Measurements from ENCODE around the gene TET2.
A peak's percentile ranks its signal among the peaks of the same experiment; 100 is the strongest.

Gene TET2

GRCh38 chr4:105207386-105207785, 60.7 kb downstream of the TET2 start:
- Mint-ChIP-seq H3K27me3 (no peaks in the 10 kb centered on the region), H3K9me3 (peaks cover 0 to 3% of the 10 kb centered on the region in 2 donors), H3K36me3 (peaks cover 26 to 42% of the 10 kb centered on the region in 2 donors), H3K27ac (no peak overlapping the region), H3K4me1 (peaks cover 22 to 36% of the 10 kb centered on the region in 2 donors), H3K4me3 (no peak overlapping the region)
- no peak for DNase-seq
- no peak for ATAC-seq (replicated peaks)

- ATAC-seq (replicated peaks) (no peak), DNase-seq (no peak)
- H3K27me3 Mint-ChIP-seq, result no peaks in the 10 kb centered on the region
- peaks cover 0 to 3% of the 10 kb centered on the region in 2 donors for H3K9me3 Mint-ChIP-seq
- H3K27ac Mint-ChIP-seq, result no peak overlapping the region
- H3K4me1 Mint-ChIP-seq, result peaks cover 20 to 36% of the 10 kb centered on the region in 2 donors
- peaks cover 24 to 36% of the 10 kb centered on the region in 2 donors for H3K36me3 Mint-ChIP-seq
- H3K4me3 Mint-ChIP-seq, result no peak overlapping the region
Observed at GRCh38 chr4:105208561-105208960, 61.9 kb downstream of the TET2 start.

GRCh38 chr4:105210916-105211315, 64.2 kb downstream of the TET2 start:
- peaks cover 0 to 3% of the 10 kb centered on the region in 2 donors for H3K9me3 Mint-ChIP-seq
- no peaks in the 10 kb centered on the region for H3K27me3 Mint-ChIP-seq
- DNase-seq (no peak), ATAC-seq (replicated peaks) (peak; percentile 72 to 73)
- peaks cover 27 to 39% of the 10 kb centered on the region in 2 donors for H3K36me3 Mint-ChIP-seq
- H3K4me3 Mint-ChIP-seq, result no peak overlapping the region
- H3K4me1 Mint-ChIP-seq, result peaks cover 19 to 37% of the 10 kb centered on the region in 2 donors
- peak overlapping the region; percentile 72 for H3K27ac Mint-ChIP-seq

DNA sequence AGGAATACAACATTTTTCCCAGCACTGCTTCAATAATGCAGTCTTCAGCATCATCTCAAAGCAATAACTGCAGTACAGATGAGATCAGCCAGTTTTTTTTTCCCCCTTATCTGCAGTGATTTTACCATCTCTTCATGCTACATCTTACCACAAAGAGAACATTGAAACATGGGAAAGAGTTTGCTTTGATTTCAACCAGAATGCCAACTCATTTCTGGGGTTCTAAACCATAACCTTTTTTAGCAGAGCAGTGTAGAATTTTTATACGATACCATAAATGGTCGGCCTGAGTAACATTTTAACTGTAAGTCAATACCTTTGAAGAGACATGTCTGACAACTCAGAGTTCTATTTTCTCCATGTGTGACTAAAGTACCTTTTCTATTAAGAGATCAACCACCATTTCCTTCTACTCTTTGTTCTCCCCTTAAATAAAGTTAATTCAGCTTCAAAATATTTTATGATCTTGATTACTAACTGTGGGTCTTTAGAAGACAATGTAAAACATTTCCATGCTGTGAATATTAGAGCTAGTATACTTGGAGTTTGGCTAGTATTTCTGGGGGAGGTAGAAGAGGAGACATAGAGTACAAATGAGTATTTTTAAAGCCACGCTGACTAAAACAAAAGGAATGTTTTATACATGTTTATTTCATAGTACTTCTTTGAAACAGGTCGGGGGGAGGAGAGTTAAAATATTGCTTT, 69.1 kb downstream of the TET2 start:
- H3K4me1 Mint-ChIP-seq, result peaks cover 12 to 25% of the 10 kb centered on the region in 2 donors
- ATAC-seq (replicated peaks) (peak; percentile 36 to 41), DNase-seq (no peak)
- no peak overlapping the region for H3K27ac Mint-ChIP-seq
- peaks cover 13 to 33% of the 10 kb centered on the region in 2 donors for H3K36me3 Mint-ChIP-seq
- no peak overlapping the region for H3K4me3 Mint-ChIP-seq
- no peaks in the 10 kb centered on the region for H3K27me3 Mint-ChIP-seq
- H3K9me3 Mint-ChIP-seq, result no peaks in the 10 kb centered on the region

DNA sequence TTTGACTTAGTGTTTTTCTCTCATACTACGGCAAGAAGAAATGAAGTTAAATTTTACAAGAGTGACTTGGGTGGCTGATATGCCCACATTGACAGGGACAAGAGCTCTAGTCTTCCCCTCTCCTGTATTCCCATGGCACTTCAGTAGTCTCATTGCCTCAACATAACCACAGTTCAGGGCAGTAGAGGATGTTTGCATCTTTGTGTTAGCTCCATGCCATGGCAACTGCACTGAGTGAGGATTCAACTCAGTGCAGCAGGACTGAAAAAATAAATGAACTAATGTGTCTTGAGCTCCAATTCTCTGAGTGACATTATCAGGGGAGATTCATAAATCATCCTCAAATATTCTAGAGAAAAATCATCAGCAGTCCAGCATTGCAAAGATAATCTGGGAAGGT, 78.8 kb downstream of the TET2 start:
- Mint-ChIP-seq H3K4me1 (peaks cover 7 to 28% of the 10 kb centered on the region in 2 donors), H3K27ac (no peak overlapping the region), H3K36me3 (peaks cover 6 to 11% of the 10 kb centered on the region in 2 donors), H3K27me3 (no peaks in the 10 kb centered on the region), H3K9me3 (peaks cover 0 to 2% of the 10 kb centered on the region in 2 donors), H3K4me3 (no peak overlapping the region)
- DNase-seq (no peak), ATAC-seq (replicated peaks) (no peak)

- H3K27me3 Mint-ChIP-seq, result no peaks in the 10 kb centered on the region
- H3K36me3 Mint-ChIP-seq, result peaks cover 8 to 12% of the 10 kb centered on the region in 2 donors
- H3K27ac Mint-ChIP-seq, result no peak overlapping the region
- peaks cover 9 to 28% of the 10 kb centered on the region in 2 donors for H3K4me1 Mint-ChIP-seq
- peaks cover 0 to 4% of the 10 kb centered on the region in 2 donors for H3K9me3 Mint-ChIP-seq
- DNase-seq, result no peak
- H3K4me3 Mint-ChIP-seq, result no peak overlapping the region
- ATAC-seq (replicated peaks), result no peak
Observed at GRCh38 chr4:105227054-105227453, 80.4 kb downstream of the TET2 start.

GRCh38 chr4:105230287-105230686, 83.6 kb downstream of the TET2 start:
- Mint-ChIP-seq H3K4me3 (no peak overlapping the region), H3K27ac (no peak overlapping the region), H3K27me3 (no peaks in the 10 kb centered on the region), H3K4me1 (peaks cover 20 to 38% of the 10 kb centered on the region in 2 donors), H3K9me3 (peaks cover 0 to 2% of the 10 kb centered on the region in 2 donors), H3K36me3 (peaks cover 23 to 31% of the 10 kb centered on the region in 2 donors)
- no peak for DNase-seq
- ATAC-seq (replicated peaks), result no peak

DNA sequence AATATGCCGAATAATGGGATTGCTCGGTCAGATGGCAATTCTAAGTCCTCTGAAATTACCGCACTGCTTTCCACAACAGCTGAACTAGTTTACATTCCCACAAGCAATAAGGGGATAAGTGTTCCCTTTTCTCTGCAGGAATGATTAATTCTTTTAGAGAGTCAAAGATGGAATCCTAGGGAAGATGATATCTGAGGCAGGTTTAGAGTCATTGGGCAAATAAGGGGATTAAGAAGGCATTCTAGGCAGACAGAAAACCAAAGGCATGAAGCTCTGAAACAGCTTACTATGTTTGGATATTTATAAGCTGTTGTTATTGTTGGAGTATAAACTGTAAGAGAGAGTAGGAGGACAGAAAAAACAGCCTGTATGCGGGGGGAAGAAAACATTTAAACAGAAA, 85.7 kb downstream of the TET2 start:
- Mint-ChIP-seq H3K4me3 (no peak overlapping the region), H3K27ac (no peak overlapping the region), H3K4me1 (peaks cover 33 to 43% of the 10 kb centered on the region in 2 donors), H3K36me3 (peaks cover 32 to 43% of the 10 kb centered on the region in 2 donors), H3K9me3 (peaks cover 0 to 2% of the 10 kb centered on the region in 2 donors), H3K27me3 (no peaks in the 10 kb centered on the region)
- ATAC-seq (replicated peaks), result no peak
- DNase-seq, result no peak

DNA sequence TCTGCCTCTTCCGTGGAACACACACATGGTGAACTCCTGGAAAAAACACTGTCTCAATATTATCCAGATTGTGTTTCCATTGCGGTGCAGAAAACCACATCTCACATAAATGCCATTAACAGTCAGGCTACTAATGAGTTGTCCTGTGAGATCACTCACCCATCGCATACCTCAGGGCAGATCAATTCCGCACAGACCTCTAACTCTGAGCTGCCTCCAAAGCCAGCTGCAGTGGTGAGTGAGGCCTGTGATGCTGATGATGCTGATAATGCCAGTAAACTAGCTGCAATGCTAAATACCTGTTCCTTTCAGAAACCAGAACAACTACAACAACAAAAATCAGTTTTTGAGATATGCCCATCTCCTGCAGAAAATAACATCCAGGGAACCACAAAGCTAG, 87.9 kb downstream of the TET2 start:
- Mint-ChIP-seq H3K4me3 (no peak overlapping the region), H3K27me3 (no peaks in the 10 kb centered on the region), H3K9me3 (peaks cover 0 to 2% of the 10 kb centered on the region in 2 donors), H3K4me1 (peaks cover 33 to 43% of the 10 kb centered on the region in 2 donors), H3K27ac (no peak overlapping the region), H3K36me3 (peaks cover 40 to 60% of the 10 kb centered on the region in 2 donors)
- DNase-seq (no peak), ATAC-seq (replicated peaks) (no peak)

- peaks cover 33 to 43% of the 10 kb centered on the region in 2 donors for H3K4me1 Mint-ChIP-seq
- DNase-seq (peak; percentile 4), ATAC-seq (replicated peaks) (peak; percentile 80 to 83)
- H3K27me3 Mint-ChIP-seq, result no peaks in the 10 kb centered on the region
- H3K9me3 Mint-ChIP-seq, result peaks cover 0 to 2% of the 10 kb centered on the region in 2 donors
- H3K36me3 Mint-ChIP-seq, result peaks cover 41 to 68% of the 10 kb centered on the region in 2 donors
- peak overlapping the region; percentile 78 for H3K27ac Mint-ChIP-seq
- peak overlapping the region; percentile 31 to 52 for H3K4me3 Mint-ChIP-seq
Observed at GRCh38 chr4:105236202-105236915, 89.7 kb downstream of the TET2 start.

- H3K27me3 Mint-ChIP-seq, result no peaks in the 10 kb centered on the region
- ATAC-seq (replicated peaks) (peak; percentile 59 to 73), DNase-seq (no peak)
- H3K9me3 Mint-ChIP-seq, result peaks cover 0 to 1% of the 10 kb centered on the region in 2 donors
- H3K27ac Mint-ChIP-seq, result peak overlapping the region; percentile 78
- peaks cover 32 to 41% of the 10 kb centered on the region in 2 donors for H3K4me1 Mint-ChIP-seq
- peaks cover 40 to 66% of the 10 kb centered on the region in 2 donors for H3K36me3 Mint-ChIP-seq
- H3K4me3 Mint-ChIP-seq, result peak overlapping the region in 1 of 2 donors; percentile 52
Observed at GRCh38 chr4:105236916-105237311, 90.2 kb downstream of the TET2 start.

DNA sequence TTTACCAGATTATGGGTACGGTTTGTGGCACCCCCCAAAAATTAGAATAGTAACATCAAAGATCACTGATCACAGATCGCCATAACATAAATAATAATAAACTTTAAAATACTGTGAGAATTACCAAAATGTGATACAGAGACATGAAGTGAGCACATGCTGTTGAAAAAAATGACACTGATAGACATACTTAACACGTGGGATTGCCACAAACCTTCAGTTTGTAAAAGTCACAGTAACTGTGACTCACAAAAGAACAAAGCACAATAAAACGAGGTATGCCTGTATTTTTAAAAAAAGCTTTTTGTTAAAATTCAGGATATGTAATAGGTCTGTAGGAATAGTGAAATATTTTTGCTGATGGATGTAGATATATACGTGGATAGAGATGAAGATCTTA, 93.4 kb downstream of the TET2 start:
- Mint-ChIP-seq H3K27me3 (no peaks in the 10 kb centered on the region), H3K4me3 (no peak overlapping the region), H3K4me1 (peaks cover 19 to 20% of the 10 kb centered on the region in 2 donors), H3K36me3 (peaks cover 28 to 54% of the 10 kb centered on the region in 2 donors), H3K9me3 (no peaks in the 10 kb centered on the region), H3K27ac (no peak overlapping the region)
- no peak for DNase-seq
- no peak for ATAC-seq (replicated peaks)

- Mint-ChIP-seq H3K27me3 (no peaks in the 10 kb centered on the region), H3K4me1 (peaks cover 6% of the 10 kb centered on the region in 2 donors), H3K27ac (no peak overlapping the region), H3K36me3 (peaks cover 16 to 42% of the 10 kb centered on the region in 2 donors), H3K9me3 (no peaks in the 10 kb centered on the region), H3K4me3 (no peak overlapping the region)
- no peak for DNase-seq
- ATAC-seq (replicated peaks), result no peak
Observed at GRCh38 chr4:105241451-105241850, 94.8 kb downstream of the TET2 start.

GRCh38 chr4:105243446-105243845, 96.8 kb downstream of the TET2 start:
- H3K4me3 Mint-ChIP-seq, result no peak overlapping the region
- H3K4me1 Mint-ChIP-seq, result peaks cover under 1 to 1% of the 10 kb centered on the region in 2 donors
- H3K36me3 Mint-ChIP-seq, result peaks cover 14 to 31% of the 10 kb centered on the region in 2 donors
- ATAC-seq (replicated peaks) (no peak), DNase-seq (no peak)
- H3K9me3 Mint-ChIP-seq, result no peaks in the 10 kb centered on the region
- peak overlapping the region; percentile 20 for H3K27ac Mint-ChIP-seq
- no peaks in the 10 kb centered on the region for H3K27me3 Mint-ChIP-seq

Data from stimulated activated naive B cell treated with anti-CD40 and anti-IgM and Interleukin-4, amounts not matched to agents 10 μg/mL and 1 μg/mL and 100 μg/mL, for 72 hours (primary cell).